Fibroblast of mammary gland (primary cell): ENCODE results near the gene ANKRD63.

Source experiments
- DNase-seq: peaks from one replicate; pipeline ENCODE4 v3.0.0-alpha.2; 2010; ENCODE audit warnings: low read depth
- H3K4me3 ChIP-seq: 2 replicates; pipeline ENCODE4 v1.5.1; 2011; ENCODE audit warnings: low read depth, mild to moderate bottlenecking, low read length, moderate library complexity; ENCODE audit not compliant: control insufficient read depth
- CTCF ChIP-seq: conservative IDR thresholded peaks from 2 replicates; pipeline ENCODE4 v1.5.1; 2011; ENCODE audit warnings: low read depth, low read length, inconsistent platforms; ENCODE audit not compliant: control insufficient read depth, insufficient read depth

ANKRD63 gene

GRCh38 chr15:40309344-40309862, 26.5 kb upstream of the ANKRD63 start:
- TF ChIP-seq CTCF, result no peak
- no peak overlapping the region for H3K4me3 ChIP-seq
- no peak for DNase-seq

- TF ChIP-seq CTCF, result no peak
- H3K4me3 ChIP-seq, result no peak within 1 kb of the TSS
- DNase-seq, result no peak
Measured at GRCh38 chr15:40307421-40308211, 24.8 kb upstream of the ANKRD63 start, which contains the start of gene PLCB2. Gene PLCB2 (minus strand): TSS chr15:40307935. CDS start chr15:40307672, 263 bp downstream.

GRCh38 chr15:40306908-40307307, 24.0 kb upstream of the ANKRD63 start:
- H3K4me3 ChIP-seq, result no peak overlapping the region
- no peak for DNase-seq
- no peak for TF ChIP-seq CTCF

GRCh38 chr15:40306371-40306770, 23.5 kb upstream of the ANKRD63 start:
- no peak overlapping the region for H3K4me3 ChIP-seq
- no peak for TF ChIP-seq CTCF

GRCh38 chr15:40305281-40305680, 22.4 kb upstream of the ANKRD63 start:
- H3K4me3 ChIP-seq, result no peak overlapping the region
- TF ChIP-seq CTCF, result no peak

More at GRCh38 chr15:40306371-40306770, 23.5 kb upstream of the ANKRD63 start:
- no peak for DNase-seq

GRCh38 chr15:40303576-40303975, 20.7 kb upstream of the ANKRD63 start:
- TF ChIP-seq CTCF, result no peak
- no peak for DNase-seq
- H3K4me3 ChIP-seq, result no peak overlapping the region

More at GRCh38 chr15:40305281-40305680, 22.4 kb upstream of the ANKRD63 start:
- no peak for DNase-seq
